HEK293T (cell line): ENCODE results near the gene GPBAR1.

Experiments
- CTCF ChIA-PET: fragments of 350-600 bp; formaldehyde crosslinking; extraction: SDS; loops from one replicate; lab custom pipeline; 2021; ENCODE audit warnings: antibody characterized with exemption, inconsistent platforms; lab: Yijun Ruan, JAX
- POLR2A ChIA-PET: fragments of 350-600 bp; formaldehyde crosslinking; extraction: SDS; loops from one replicate; lab custom pipeline; 2020; ENCODE audit warnings: antibody characterized with exemption, inconsistent platforms; lab: Yijun Ruan, JAX
- DNase-seq: peaks from one replicate; pipeline ENCODE4 v3.0.0; 2012; ENCODE audit warnings: mixed read lengths; ENCODE audit errors: extremely low spot score
- ARNT ChIP-seq: fragments of 450-650 bp; IDR thresholded peaks from 2 replicates; pipeline ENCODE4 v1.6.1; 2017; ENCODE audit warnings: mild to moderate bottlenecking
- BHLHE40 ChIP-seq: fragments of 450-650 bp; IDR thresholded peaks from 2 replicates; pipeline ENCODE4 v1.6.1; 2016; ENCODE audit warnings: mild to moderate bottlenecking, moderate library complexity, borderline replicate concordance
- CTBP1 ChIP-seq: fragments of 450-650 bp; IDR thresholded peaks from 2 replicates; pipeline ENCODE4 v1.6.1; 2016; ENCODE audit warnings: borderline replicate concordance
- ELF4 ChIP-seq: fragments of 450-650 bp; IDR thresholded peaks from 2 replicates; pipeline ENCODE4 v1.6.1; 2017; ENCODE audit warnings: antibody characterized with exemption
- FOXA1 ChIP-seq: fragments of 450-650 bp; IDR thresholded peaks from 2 replicates; pipeline ENCODE4 v1.6.1; 2016; ENCODE audit warnings: mild to moderate bottlenecking
- FOXK2 ChIP-seq: fragments of 450-650 bp; IDR thresholded peaks from 2 replicates; pipeline ENCODE4 v1.6.1; 2016; ENCODE audit warnings: mild to moderate bottlenecking
- FOXM1 ChIP-seq: fragments of 450-650 bp; IDR thresholded peaks from 2 replicates; pipeline ENCODE4 v1.6.1; 2017; ENCODE audit warnings: mild to moderate bottlenecking, borderline replicate concordance
- HDGF ChIP-seq: fragments of 450-650 bp; IDR thresholded peaks from 2 replicates; pipeline ENCODE4 v1.6.1; 2017; ENCODE audit warnings: antibody characterized with exemption, borderline replicate concordance
- L3MBTL2 ChIP-seq: fragments of 450-650 bp; conservative IDR thresholded peaks from 2 replicates; pipeline ENCODE4 v1.6.1; 2016; ENCODE audit warnings: mild to moderate bottlenecking
- LEF1 ChIP-seq: fragments of 450-650 bp; IDR thresholded peaks from 2 replicates; pipeline ENCODE4 v1.6.1; 2017; ENCODE audit warnings: mild to moderate bottlenecking, borderline replicate concordance
- NFRKB ChIP-seq: fragments of 450-650 bp; IDR thresholded peaks from 2 replicates; pipeline ENCODE4 v1.6.1; 2016; ENCODE audit warnings: mild to moderate bottlenecking, moderate library complexity
- PKNOX1 ChIP-seq: fragments of 450-650 bp; IDR thresholded peaks from 2 replicates; pipeline ENCODE4 v1.6.1; 2016
- SP1 ChIP-seq: fragments of 450-650 bp; IDR thresholded peaks from 2 replicates; pipeline ENCODE4 v1.6.1; 2017
- SUZ12 ChIP-seq: fragments of 450-650 bp; IDR thresholded peaks from 2 replicates; pipeline ENCODE4 v1.6.1; 2016; ENCODE audit warnings: mild to moderate bottlenecking
- TARDBP ChIP-seq: fragments of 450-650 bp; IDR thresholded peaks from 2 replicates; pipeline ENCODE4 v1.6.1; 2016
- ZNF384 ChIP-seq: fragments of 450-650 bp; IDR thresholded peaks from 2 replicates; pipeline ENCODE4 v1.6.1; 2016

The GPBAR1 gene

GRCh38 chr2:218263817-218264641 is 3.2 kb downstream of the GPBAR1 start:
- TF ChIP-seq SP1 = no peak
- TF ChIP-seq ELF4 = no peak
- no peak for TF ChIP-seq HDGF
- TF ChIP-seq FOXM1 = no peak
- no peak for DNase-seq
- ChIA-PET POLR2A (no interaction called here), CTCF (no interaction called here)

GRCh38 chr2:218264773-218265561 is 4.2 kb downstream of the GPBAR1 start:
- DNase-seq = no peak
- CTCF ChIA-PET = no interaction called here
- TF ChIP-seq CTBP1 = no peak
- no peak for TF ChIP-seq ZNF384
- TF ChIP-seq HDGF = no peak
- no peak for TF ChIP-seq L3MBTL2
- no peak for TF ChIP-seq PKNOX1
- TF ChIP-seq TARDBP = no peak
- TF ChIP-seq FOXM1 = no peak
- TF ChIP-seq SP1 = no peak
- no peak for TF ChIP-seq NFRKB
- TF ChIP-seq ARNT = no peak
- TF ChIP-seq FOXA1 = no peak
- TF ChIP-seq LEF1 = no peak
- POLR2A ChIA-PET = interaction anchor here (0.7 kb wide), 1 partner anchor 13 kb away, joined by 4 read pairs; no protein-coding TSS in a partner anchor

DNA sequence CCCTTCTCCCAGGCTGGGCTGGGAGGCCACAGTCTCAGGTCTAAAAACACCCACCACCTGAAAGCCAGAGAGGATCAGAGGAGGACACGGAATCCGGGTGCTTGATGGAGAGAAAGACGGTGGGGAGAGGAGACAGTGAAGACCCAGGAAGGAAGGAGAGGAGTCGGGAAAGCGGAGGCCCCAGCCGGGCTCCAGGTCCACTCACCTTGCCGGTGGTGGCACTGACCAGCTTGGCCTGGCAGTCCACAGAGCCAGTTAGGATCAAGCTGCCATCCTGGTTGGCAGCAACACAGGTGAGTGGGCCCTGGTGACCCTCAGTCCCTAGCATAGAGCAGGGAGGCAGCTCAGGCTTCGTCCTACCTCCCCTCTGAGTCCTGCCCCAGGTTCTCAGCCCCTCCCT is 4.8 kb downstream of the GPBAR1 start:
- POLR2A ChIA-PET = interaction anchor here (0.7 kb wide), 1 partner anchor 13 kb away, joined by 4 read pairs; no protein-coding TSS in a partner anchor
- no peak for DNase-seq

DNA sequence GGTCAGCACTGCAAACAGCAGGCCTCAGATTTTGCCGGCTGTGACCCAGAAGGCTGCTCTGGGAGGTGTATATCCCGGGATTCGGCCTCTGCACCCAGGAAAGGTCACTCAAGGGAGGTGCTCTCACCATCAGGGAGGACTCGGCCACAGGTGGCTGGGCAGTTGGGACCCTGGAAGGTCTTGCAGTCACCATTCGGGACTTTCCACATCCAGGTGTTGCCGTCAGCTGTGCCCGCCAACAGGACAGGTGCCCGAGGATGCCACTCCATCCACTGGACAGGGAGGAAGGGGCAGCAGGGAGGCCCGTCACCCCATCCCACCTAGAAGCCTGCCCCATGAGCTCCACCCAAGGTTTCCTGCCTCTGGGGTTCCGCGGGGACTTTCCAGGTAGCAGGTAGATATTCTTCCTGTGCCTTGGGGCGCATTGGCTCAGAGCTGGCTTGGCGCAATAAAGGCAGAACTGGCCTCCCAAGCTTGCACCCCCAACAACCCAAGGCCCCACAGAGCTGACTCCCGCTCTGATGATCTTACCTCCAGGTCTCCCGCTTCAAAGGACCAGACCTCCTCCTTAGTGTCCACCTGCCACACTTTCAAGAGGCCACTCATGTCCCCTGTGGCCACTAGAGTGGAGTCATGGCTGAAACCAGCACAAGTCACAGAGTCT is 5.6 kb downstream of the GPBAR1 start:
- TF ChIP-seq SP1 = no peak
- TF ChIP-seq ELF4 = no peak
- no peak for TF ChIP-seq FOXM1
- TF ChIP-seq L3MBTL2 = no peak
- no peak for TF ChIP-seq NFRKB
- no peak for TF ChIP-seq TARDBP
- TF ChIP-seq SUZ12 = no peak
- TF ChIP-seq ZNF384 = no peak
- ChIA-PET CTCF (no interaction called here), POLR2A (interaction anchor here (1.1 kb wide), 1 partner anchor 14 kb away, joined by 3 read pairs; no protein-coding TSS in a partner anchor)
- no peak for DNase-seq

More for the DNA sequence above, 4.8 kb downstream of the GPBAR1 start:
- CTCF ChIA-PET = no interaction called here
- no peak for TF ChIP-seq ARNT
- no peak for TF ChIP-seq PKNOX1
- no peak for TF ChIP-seq SUZ12
- TF ChIP-seq CTBP1 = no peak
- TF ChIP-seq NFRKB = no peak

GRCh38 chr2:218267259-218267658 is 6.4 kb downstream of the GPBAR1 start:
- POLR2A ChIA-PET = interaction anchor here (1.1 kb wide), 1 partner anchor 15 kb away, joined by 3 read pairs; no protein-coding TSS in a partner anchor
- TF ChIP-seq FOXA1 = no peak
- TF ChIP-seq ELF4 = no peak
- TF ChIP-seq BHLHE40 = no peak
- TF ChIP-seq LEF1 = no peak
- no peak for TF ChIP-seq CTBP1
- TF ChIP-seq ZNF384 = no peak
- no peak for TF ChIP-seq L3MBTL2
- TF ChIP-seq TARDBP = no peak
- TF ChIP-seq HDGF = no peak
- no peak for TF ChIP-seq FOXK2
- no peak for TF ChIP-seq SUZ12
- TF ChIP-seq FOXM1 = no peak
- TF ChIP-seq NFRKB = no peak
- CTCF ChIA-PET = no interaction called here
- no peak for DNase-seq

DNA sequence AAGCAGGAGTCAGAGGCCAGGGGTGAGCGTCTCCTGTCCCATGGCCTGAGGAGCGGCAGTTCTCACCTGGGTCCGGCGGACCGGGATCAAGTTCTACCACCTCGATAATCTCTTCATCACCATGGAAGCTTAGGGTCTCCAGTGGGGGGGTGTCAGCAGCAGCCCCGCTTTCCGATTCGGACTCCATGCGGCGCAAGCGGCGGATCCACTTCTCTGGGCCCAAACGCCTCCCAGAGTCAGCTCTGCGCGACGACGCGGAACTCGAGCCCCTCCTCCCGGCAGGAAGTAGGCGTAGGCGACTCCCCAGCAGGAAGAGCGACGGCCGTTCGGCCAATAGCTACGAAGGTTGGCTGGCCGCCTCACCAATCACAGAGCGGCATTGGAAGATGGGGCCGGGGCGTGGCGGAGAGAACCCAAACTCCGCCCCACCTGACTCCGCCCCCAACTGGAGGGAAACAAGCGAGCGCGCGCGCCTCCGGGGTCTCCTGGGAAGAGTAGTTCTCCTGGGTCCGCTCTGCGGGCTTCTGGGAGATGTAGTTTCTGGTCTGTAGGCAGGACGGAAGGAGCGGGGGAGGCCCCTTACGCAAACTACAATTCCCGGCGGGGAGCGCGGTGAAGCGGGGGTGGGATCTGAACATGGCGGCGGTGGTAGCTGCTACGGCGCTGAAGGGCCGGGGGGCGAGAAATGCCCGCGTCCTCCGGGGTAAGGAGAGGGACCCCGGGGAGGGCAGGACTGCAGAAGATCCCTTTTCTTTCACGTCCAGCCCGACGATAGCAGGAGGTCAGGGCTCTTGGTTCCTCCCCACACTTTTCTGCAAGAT is 9.3 kb downstream of the GPBAR1 start, which contains the start of the genes AAMP and PNKD:
Gene AAMP (minus strand): TSS at position 238 of the 821 bp plus-strand sequence. CDS start 51 bp downstream, at position 187.
Gene PNKD (plus strand): TSS at position 620 of the 821 bp plus-strand sequence. CDS start 17 bp downstream, at position 637.
- peak; percentile 98 for DNase-seq
- ChIA-PET CTCF (interaction anchor here (0.9 to 4.4 kb wide), 4 partner anchors 14 to 102 kb away, joined by 4 to 30 read pairs (median 6); partner anchors contain the start of genes CATIP and TMBIM1), POLR2A (interaction anchor here (0.7 to 2.1 kb wide), 17 partner anchors 10 to 135 kb away, joined by 3 to 12 read pairs (median 4); partner anchors contain the start of genes ARPC2 and GPBAR1)
- TF ChIP-seq BHLHE40 (no peak), SUZ12 (no peak; the same call in 1 of the 2 replicates), ARNT (no peak), TARDBP (no peak), NFRKB (no peak), FOXM1 (no peak), L3MBTL2 (0 out of 2 replicates have a peak, but pooled peaks have one; percentile 1), CTBP1 (no peak), SP1 (no peak), FOXA1 (no peak), ELF4 (peak; percentile 67), ZNF384 (no peak), FOXK2 (no peak), HDGF (no peak), PKNOX1 (peak; percentile 99), LEF1 (no peak)
